ENCODE results near the gene MYO1B.

Gene MYO1B

GRCh38 chr2:191465766-191466420, 220.7 kb downstream of the MYO1B start:
- Histone ChIP-seq H3K36me3 (ENCODE audit: control insufficient read depth, insufficient read depth, low read length) (no peaks in the 10 kb centered on the region), H3K4me1 (ENCODE audit: control insufficient read depth, insufficient read depth, low read length) (no peaks in the 10 kb centered on the region), H3K27me3 (ENCODE audit: control insufficient read depth, insufficient read depth, low read length) (no peaks in the 10 kb centered on the region), H3K9me3 (ENCODE audit: control insufficient read depth, insufficient read depth, low read length) (no peaks in the 10 kb centered on the region), H3K4me3 (ENCODE audit: low read length) (no peak overlapping the region), H3K27ac (ENCODE audit: low read length) (no peak overlapping the region)
- whole genome bisulfite sequencing (ENCODE audit: insufficient coverage, insufficient read length), result no CpG with 5 or more reads among the region's 3 CpGs
- no peak for DNase-seq (ENCODE audit: low read depth, low spot score)

- H3K36me3 ChIP-seq (ENCODE audit: control insufficient read depth, insufficient read depth, low read length), result no peaks in the 10 kb centered on the region
- H3K27me3 ChIP-seq (ENCODE audit: control insufficient read depth, insufficient read depth, low read length), result no peaks in the 10 kb centered on the region
- H3K4me1 ChIP-seq (ENCODE audit: control insufficient read depth, insufficient read depth, low read length), result no peaks in the 10 kb centered on the region
- DNase-seq (ENCODE audit: low read depth, low spot score), result no peak
- no peak overlapping the region for H3K4me3 ChIP-seq (ENCODE audit: low read length)
- no peak overlapping the region for H3K27ac ChIP-seq (ENCODE audit: low read length)
- H3K9me3 ChIP-seq (ENCODE audit: control insufficient read depth, insufficient read depth, low read length), result no peaks in the 10 kb centered on the region
- WGBS (ENCODE audit: insufficient coverage, insufficient read length), result no CpG with 5 or more reads among the region's 5 CpGs
These were observed 221.9 kb downstream of the MYO1B start for GRCh38 chr2:191467113-191467512.

- no peak for DNase-seq (ENCODE audit: low read depth, low spot score)
- Histone ChIP-seq H3K9me3 (ENCODE audit: control insufficient read depth, insufficient read depth, low read length) (no peaks in the 10 kb centered on the region), H3K27ac (ENCODE audit: low read length) (no peak overlapping the region), H3K27me3 (ENCODE audit: control insufficient read depth, insufficient read depth, low read length) (no peaks in the 10 kb centered on the region), H3K4me1 (ENCODE audit: control insufficient read depth, insufficient read depth, low read length) (no peaks in the 10 kb centered on the region), H3K36me3 (ENCODE audit: control insufficient read depth, insufficient read depth, low read length) (no peaks in the 10 kb centered on the region), H3K4me3 (ENCODE audit: low read length) (no peak overlapping the region)
These were observed 225.1 kb downstream of the MYO1B start for GRCh38 chr2:191470306-191470705.

GRCh38 chr2:191474464-191474863, 229.3 kb downstream of the MYO1B start:
- WGBS (ENCODE audit: insufficient coverage, insufficient read length), result no CpG with 5 or more reads among the region's 1 CpG
- no peak for DNase-seq (ENCODE audit: low read depth, low spot score)
- H3K4me1 ChIP-seq (ENCODE audit: control insufficient read depth, insufficient read depth, low read length), result no peaks in the 10 kb centered on the region

More at GRCh38 chr2:191474464-191474863, 229.3 kb downstream of the MYO1B start:
- no peaks in the 10 kb centered on the region for H3K9me3 ChIP-seq (ENCODE audit: control insufficient read depth, insufficient read depth, low read length)
- no peak overlapping the region for H3K27ac ChIP-seq (ENCODE audit: low read length)
- no peaks in the 10 kb centered on the region for H3K36me3 ChIP-seq (ENCODE audit: control insufficient read depth, insufficient read depth, low read length)
- H3K4me3 ChIP-seq (ENCODE audit: low read length), result no peak overlapping the region
- H3K27me3 ChIP-seq (ENCODE audit: control insufficient read depth, insufficient read depth, low read length), result 0 out of 2 replicates have a peak, but pooled peaks cover 1% of the 10 kb centered on the region

All from iPS DF 6.9 (cell line).